GM19372 (cell line): ENCODE results near the gene GSTM4.
"Not testable (repeated sequence)": the region's sequence is repeated elsewhere in the genome, so short reads cannot be mapped to it uniquely, and the experiment has no call there.

ENCODE experiments used
- ATAC-seq: cut with Tn5 transposase; IDR thresholded peaks from one replicate; pipeline ENCODE4 v1.9.1; 2021; ENCODE audit warnings: mild to moderate bottlenecking, low read depth, moderate library complexity; ENCODE audit not compliant: unreplicated experiment

The GSTM4 gene

DNA sequence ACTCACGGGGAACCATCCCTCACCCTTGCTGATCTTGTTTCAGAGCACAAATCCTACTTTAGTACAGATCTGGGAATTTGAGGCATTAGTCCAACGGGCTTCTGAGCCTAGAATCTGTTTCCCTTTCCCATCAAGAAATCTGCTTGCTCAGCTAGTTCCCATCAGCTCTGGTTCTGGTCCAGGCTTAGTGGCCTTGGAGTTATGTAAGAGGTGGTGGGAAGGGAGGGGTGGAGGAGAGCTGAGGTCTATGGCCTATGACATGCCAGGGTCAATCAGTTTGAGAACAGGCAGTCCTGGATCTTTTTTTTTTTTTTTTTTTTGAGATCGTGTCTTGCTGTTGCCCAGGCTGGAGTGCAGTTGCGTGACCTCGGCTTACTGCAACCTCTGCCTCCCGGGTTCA lies 35.9 kb downstream of the GSTM4 start:
- no peak for ATAC-seq

DNA sequence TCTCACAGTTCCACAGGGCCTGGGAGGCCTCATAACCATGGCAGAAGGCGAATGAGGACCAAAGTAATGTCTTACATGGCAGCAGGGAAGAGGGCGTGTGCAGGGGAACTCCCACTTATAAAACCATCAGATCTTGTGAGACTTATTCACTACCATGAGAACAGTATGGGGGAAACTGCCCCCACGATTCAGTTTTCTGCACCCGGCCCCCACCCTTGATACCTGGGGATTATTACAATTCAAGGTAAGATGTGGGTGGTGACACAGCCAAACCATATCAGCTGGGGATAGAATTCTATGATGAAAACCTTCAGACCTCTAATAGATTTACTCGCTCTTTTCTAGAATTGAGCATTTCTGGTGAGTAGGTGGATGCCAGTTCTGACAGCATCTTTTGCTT lies 38.5 kb downstream of the GSTM4 start:
- ATAC-seq: not testable (repeated sequence)

DNA sequence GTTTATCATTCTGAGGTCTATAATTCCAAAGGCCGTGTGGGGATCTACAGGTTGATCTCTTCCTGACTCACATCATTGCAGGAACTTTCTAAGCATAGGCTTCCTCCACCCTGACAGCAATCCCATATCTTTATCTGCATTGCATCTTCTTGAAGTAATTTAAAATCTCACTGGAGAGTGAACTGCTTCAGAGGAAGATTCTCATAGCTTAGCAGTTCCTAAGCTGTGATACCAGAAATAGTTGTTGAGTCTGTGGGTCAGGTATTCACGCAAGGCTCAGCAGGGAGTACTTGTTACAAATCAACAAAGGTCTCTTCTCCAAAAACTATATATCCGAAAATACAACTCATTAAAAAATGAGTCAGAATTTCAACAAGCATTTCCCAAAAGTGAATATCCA lies 39.2 kb downstream of the GSTM4 start:
- not testable (repeated sequence) for ATAC-seq

DNA sequence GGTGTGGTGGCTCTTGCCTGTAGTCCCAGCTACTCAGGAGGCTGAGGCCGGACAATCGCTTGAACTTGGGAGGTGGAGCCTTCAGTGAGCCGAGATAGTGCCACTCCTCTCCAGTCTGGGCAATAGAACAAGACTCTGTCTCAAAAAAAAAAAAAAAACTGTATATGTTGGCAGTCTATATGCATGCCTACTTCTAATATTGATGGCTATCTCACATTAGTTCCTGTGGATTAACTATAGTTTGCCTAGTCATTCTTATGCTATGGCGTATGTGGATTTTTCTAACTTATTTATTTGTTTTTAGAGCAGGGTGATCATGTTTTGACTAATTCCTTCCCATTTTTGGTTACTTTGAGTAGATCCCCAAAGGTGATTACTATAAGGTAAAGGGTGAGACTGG lies 41.2 kb downstream of the GSTM4 start:
- no peak for ATAC-seq

DNA sequence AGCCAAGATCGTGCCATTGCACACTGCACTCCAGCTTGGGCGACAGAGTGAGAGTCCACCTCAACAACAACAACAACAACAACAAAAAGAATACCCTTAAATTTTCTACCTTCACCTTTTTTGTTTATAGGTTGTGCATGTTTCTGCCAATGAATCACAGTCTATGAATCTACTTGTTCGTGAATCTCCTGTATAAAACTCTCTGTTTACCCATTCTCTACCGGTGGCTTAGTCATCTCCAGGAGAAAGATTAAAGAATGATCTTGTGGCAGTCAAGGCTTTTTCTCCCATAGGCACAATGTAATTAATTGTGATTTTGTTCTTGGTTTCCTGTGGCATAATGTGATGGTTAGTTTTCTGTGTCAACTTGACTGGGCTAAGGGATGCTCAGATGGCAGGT lies 42.0 kb downstream of the GSTM4 start:
- not testable (repeated sequence) for ATAC-seq

DNA sequence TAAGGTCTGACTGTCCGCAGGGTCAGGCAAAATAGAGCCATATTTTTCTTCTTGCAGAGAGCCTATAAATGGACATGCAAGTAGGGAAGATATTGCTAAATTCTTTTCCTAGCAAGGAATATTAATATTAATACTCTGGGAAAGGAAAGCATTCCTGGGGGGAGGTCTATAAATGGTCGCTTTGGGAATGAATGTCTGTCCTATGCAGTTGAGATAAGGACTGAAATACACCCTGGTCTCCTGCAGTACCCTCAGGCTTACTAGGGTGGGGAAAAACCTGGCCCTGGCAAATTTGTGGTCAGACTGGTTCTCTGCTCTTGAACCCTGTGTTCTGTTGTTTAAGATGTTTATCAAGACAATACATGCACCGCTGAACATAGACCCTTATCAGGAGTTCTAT lies 47.0 kb downstream of the GSTM4 start:
- not testable (repeated sequence) for ATAC-seq

DNA sequence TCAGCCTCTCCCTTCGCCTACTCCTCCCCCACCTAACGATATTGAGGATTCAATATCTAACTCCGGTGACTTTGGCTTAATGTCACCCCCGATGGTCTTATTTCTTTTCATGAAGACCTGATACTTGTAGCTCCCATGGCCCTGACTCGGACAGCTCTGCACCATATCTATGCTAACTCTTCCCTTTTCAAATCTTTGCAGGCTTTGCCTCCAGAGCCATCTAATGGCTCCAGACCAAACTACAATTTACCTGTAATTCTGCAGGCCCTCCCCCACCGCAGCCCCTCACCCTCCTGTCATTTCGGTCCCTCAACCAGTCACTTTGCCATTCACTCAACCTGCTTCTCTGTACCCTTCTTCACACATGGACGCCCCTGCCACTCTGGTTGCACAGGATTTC lies 48.3 kb downstream of the GSTM4 start:
- ATAC-seq: no peak

DNA sequence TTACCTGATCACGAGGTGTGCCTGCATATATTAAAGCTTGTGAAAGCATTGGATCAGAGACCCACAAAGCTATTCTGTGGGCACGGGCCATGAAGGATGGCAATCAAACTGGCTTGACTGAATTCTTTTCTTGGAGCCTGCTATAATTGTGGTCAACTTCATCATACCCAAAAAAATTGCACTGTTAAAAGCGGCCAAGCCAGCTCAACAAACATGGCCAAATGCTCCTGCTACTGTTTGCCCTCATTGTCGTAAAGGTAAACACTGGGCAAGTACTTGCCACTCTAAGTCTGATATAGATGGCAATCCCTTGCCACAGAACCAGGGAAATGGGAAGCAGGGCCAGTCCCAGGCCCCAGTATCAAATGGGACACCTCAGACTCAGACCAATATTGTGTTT lies 49.5 kb downstream of the GSTM4 start:
- no peak for ATAC-seq

DNA sequence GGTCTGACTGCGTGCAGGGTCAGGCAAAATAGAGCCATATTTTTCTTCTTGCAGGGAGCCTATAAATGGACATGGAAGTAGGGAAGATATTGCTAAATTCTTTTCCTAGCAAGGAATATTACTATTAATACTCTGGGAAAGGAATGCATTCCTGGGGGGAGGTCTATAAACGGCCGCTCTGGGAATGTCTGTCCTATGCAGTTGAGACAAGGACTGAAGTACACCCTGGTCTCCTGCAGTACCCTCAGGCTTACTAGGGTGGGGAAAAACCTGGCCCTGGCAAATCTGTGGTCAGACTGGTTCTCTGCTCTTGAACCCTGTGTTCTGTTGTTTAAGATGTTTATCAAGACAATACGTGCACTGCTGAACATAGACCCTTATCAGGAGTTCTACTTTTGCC lies 53.0 kb downstream of the GSTM4 start:
- not testable (repeated sequence) for ATAC-seq

DNA sequence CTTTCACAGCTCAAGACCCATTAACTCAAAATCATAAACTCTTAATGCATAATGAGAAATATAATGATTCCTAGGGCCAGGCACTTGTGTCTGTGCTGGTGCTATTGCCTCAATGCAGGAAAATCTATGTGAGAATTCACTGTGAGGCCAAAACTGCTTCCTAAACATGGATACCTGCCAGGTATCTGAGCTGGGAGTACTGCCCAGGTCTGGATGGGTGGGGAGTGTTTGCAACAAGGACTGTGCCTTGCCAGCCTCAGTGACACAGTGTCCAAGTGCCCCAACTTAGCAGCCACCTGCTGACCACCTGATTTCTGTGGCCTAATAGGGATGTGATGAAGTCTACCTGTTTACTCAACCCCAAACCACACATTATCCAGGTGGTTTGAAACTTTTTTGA lies 53.9 kb downstream of the GSTM4 start:
- not testable (repeated sequence) for ATAC-seq
